GM10847 (cell line): ENCODE data around the gene GLI3.

ENCODE experiments used
- POLR2A ChIP-seq: IDR thresholded peaks from 2 replicates; pipeline ENCODE4 v1.6.1; 2011; ENCODE audit not compliant: insufficient read length; ENCODE audit errors: extremely low read depth

Gene GLI3

DNA sequence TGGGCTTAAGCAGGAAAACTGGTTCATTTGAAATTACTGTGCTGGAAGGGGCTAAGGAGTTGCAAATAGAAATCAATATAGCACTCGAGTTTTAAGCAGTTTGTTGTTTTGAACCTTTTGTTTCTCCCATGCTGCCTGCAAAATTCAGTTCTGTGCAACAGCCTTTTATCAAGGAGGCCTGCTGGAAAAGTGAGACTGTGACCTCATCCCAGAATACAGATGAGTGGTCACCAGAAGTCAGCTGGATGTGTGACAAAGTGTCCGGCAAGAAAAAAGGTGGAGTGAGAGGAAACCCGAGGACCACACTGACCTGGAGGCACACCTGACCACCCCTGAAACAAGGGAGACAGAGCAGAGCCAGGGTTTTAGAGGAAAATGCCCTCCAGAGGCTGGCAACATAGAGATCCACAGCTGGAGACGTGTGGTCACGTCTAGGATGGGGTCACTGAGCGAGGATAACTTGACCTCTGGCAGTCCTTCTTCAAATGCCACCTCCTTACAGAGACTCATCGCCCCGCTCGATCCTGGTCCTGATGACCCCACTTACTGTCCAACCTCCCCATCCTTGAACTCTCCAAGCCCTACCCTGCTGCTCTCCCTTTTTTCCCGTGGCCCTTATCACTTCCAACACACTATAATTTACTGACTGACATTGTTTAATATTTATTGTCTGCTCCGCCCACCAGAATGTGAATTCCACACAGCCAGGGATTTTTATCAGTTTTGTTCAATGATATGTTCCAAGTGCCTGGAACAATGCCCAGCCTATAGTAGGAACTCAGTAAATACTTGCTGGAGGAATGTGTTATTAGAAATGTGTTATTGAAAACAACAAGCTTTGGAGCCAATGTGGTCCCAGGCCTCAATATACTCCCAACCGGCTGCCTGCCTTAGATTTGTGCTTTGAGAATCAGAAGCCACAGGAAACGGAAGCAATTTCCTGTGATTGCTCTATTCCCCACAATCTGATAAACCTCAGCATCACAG, 243.8 kb downstream of the GLI3 start:
- no peak for TF ChIP-seq POLR2A

DNA sequence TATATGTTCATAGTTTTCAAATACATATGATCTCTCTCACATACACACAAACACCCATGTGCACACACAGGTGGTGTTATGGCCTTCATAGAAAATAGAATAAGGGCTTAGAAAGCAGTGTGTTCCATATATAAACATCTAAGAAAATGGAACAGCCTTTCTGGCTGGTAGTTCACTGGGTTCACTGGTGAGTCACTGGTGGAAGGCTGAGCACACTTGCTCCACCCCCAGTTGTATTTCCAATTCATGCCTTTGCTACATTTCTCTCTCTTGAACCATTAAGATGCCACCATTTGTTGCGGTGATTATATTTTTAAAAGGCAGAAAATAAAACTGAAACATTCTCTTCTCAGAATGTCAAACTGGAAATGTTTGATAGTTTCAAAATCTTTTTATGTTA, 252.1 kb downstream of the GLI3 start:
- TF ChIP-seq POLR2A, result no peak

DNA sequence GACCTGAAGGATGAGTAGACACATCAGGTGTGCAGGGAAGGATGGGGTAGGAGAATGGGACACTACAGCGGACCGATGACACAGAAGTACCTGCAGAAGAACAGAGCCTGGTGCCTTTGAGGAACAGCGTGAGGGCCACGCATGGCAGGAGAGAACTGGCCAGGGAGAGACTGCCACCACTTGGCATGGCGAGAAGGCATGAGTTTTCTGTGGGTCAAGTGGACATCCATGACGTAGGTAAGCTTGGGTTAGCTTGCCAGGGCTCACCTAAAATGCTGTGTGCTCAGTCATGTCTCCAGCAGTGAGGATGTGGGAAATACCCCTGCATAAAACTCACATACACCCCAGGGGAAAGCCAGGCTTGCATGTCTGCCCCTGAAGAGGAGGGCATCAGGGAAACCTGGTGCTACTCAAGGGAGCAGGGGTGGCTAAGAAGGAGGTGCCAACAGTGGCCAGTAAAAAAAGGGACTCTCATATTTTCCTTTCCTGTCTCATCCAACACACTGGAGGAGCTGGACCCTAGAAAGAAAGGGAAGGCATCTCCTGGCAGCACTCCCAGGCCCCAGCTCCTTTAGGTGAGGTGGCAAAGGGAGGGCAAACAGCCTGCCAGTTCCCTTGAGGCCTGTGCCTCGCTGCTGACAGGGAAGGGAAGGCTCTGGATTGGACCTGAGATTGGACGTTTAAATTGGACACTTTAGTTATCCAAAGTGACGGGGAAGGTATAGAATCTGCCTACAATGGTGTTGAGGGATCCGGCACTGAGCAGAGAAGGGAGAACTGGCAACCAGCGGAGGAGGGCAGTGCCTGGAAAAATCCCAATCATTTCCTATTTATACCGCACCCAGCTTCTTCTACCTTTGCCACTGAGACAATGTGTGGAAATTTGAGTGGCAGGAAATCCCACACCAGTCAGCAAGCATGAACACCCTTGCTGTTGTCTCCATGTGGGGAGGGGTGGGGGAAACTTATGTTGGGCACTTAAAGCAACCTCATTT, 255.7 kb downstream of the GLI3 start:
- no peak for TF ChIP-seq POLR2A

DNA sequence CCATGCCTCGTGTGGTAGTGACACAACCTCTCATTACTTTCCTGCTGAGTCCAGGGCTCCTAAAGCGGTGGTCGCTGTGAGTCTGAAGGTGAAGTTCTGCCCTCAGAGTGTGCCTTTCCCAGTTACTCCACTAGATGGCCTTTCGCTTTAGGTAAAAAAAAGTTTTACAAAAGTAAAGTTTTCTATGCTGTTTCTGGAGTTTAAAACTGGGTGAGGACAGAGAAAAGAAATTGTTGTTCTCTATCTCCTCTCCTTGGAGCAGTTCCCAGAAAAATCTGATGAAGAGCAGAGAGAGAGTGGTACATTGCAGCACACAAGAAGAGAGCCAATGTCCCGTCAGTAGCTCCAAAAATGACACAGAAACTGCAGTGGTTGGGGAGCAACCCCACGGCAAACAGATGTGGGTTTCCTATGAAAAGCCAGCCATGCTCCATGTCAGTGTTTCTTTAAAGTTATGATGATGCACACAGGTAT, 257.1 kb downstream of the GLI3 start:
- no peak for TF ChIP-seq POLR2A

DNA sequence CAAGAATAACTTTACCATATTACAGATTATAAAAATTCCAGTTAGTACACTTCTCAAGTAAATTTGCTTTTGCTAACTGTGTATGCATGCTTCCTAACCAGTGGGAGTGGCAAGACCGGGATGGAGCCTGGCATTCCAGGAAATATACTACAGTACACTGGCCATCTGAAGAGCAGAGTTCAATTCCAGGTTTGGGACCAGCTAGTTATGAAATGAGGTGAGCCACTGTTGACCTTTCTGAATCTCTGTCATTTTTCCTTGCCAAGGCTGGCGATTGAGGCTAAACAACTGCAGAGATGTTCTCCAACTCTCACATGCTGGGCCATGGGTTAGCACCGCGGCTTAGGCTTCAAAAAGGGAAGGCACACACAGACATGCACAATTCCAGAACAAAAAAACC, 258.2 kb downstream of the GLI3 start:
- TF ChIP-seq POLR2A, result no peak

DNA sequence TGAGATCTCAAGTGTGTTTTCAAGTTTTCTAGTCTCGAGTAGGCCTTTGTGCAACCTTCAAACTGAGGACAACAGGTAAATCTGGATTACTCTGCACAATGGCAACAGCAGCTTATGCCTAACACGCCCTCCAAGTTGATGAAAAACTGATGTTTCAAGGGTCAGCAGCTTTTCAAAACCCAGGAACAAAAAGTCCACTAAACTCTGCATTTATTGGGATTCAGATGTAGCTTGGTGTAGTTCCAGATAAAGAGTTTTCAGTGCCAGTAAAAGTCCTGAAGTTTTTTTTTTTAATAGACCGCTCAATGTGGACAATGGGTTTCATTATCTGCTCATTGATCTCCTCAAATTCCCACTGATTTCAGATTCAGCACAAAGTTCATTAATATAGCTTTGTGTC, 259.3 kb downstream of the GLI3 start:
- no peak for TF ChIP-seq POLR2A

DNA sequence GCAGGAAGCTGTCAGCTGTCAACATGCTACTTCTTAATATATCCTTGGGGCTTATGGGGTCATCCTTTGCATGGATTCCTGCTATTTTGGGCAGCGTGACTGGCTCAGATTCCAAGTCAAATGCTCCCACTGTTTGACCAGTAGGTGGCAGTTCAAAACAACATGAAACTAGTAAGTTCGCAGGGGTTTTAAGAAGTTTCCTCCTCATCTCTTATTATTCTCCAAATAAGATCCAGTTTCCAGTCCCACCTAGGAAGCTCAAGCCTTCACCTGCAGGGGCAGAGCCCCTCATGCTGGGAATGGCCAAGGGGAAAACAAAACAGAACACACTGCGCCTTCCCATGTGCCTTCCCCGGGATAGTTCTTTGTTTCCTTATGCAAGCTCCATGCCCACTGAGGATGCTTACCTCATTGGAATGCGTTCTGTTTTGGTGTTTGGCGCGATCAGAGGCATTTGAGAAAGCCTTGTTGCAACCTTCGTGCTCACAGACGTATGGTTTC, 259.8 kb downstream of the GLI3 start:
- TF ChIP-seq POLR2A, result no peak

DNA sequence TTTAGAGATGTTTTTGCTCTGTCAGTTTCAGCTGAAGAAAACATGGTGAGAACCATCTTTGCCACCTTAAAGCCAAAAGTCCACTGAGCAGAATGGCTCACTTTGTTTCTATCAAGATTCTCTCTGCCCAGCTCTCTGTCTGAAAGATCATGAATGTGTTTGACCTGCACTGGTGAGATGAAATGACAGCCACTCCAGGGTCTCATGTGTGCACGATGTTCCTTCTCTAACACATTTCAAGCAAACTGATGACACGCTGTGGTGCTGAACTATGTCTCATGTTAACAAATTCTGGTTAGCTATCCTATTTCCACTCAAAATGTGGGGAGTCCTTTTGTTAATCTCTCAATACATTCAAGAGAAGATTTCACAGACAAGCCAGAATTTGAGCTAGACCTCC, 260.6 kb downstream of the GLI3 start:
- TF ChIP-seq POLR2A, result no peak

DNA sequence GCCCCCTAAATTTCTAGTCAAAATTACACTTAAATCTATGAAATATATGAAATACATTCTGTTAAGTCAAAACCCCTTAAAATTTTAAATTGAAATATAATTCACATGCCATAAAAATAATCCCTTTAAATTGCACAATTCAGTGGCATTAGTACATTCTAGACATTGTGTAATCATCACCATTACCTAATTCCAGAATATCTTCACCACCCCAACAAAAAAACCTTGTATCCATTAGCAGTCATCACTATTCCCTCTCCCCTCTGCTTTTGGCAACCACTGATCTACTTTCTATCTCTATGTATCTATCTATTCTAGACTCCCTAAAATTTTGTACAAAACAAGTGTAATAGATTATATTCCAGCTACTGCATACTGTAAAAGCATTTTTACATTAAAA, 261.2 kb downstream of the GLI3 start:
- no peak for TF ChIP-seq POLR2A

DNA sequence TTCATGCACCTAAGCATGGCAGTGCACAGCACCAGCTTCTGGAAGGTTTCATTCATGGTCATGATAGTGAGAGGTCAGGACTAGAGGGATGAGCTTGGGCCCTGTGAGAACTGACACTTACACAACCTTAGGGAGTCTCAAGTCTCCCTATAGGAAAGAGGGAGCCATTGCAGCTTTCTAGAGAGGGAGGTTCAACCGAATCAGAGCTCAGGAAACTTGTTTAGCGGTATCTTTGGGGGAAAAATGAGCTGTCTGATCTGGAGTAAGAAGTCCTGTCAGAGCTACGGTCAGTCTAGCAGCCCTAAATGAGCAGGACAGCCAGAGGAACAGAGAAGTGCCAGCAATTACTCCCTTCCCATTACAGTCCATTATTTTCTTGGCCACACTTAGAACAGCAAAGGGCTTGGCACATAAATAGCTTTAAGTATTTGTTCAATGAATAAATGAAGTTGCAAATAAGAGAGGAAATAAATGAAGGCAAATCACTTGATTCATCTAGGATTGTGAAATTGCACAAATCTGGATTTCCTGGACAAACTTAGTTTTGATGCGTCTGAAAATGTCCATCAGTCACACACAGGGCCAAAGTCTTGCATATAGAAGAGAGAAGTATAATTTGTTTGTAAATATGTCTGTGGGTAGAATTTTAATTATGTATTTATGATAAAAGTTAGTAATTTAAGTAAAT, 262.0 kb downstream of the GLI3 start:
- TF ChIP-seq POLR2A, result no peak

DNA sequence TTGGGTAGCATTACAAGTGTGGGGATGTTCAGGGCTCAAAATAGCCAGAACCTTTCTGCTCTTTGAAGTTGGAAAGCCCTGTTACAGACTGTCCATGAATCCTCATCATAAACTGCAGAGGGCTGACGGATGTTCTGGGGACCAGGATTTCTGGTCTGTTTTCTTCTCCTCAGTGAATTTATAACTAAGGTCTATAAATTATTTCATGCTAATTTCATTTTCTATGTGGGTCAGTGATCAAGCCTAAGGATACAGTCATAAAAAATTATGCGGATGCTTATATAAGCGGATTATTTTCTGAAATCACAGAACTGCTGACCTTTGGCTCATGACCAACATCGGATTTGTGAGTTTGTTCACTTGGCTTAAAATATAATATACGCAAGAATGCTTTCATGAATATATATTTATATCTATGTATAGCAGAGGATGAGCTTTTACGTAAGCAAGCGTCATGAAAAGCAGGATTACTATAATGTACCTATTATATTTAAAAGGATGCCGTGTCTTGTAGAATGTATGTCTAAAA, 263.7 kb downstream of the GLI3 start:
- no peak for TF ChIP-seq POLR2A

DNA sequence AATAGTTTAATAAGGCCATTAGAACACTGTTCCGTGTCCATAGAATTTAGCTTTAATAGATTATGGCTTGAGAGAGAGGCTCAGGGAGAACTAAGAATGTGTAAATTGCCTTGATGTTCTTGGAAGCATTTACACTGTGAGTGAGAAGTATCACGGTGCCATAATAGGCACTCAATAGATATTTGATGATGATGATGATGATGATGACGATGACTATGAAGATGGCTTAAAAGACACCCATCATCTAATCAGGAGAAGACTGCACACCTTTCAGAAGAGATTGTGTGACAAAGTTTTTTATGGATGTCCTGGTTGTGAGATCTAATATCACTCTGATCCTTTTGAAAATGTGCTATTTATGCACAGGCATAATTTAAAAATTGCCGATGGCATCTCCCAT, 264.2 kb downstream of the GLI3 start:
- TF ChIP-seq POLR2A, result no peak

DNA sequence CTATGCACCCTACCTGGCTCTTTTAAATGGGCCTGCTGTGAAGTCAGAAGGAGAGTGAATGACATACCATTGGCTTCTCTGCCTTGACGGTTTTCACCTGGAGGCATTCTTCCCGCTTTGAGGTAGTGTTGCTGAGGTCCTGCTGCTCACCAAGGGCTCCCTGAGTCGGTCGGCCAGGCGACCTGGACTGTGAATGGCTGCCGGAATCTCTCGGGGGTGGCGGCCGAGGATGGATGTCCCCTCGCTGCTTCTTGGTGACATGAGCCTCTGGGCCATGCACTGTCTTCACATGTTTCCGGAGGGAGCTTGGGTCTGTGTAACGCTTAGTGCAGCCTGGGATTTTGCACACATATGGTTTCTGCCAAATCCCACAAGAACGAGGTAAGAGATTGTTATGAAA, 264.7 kb downstream of the GLI3 start:
- TF ChIP-seq POLR2A, result no peak

DNA sequence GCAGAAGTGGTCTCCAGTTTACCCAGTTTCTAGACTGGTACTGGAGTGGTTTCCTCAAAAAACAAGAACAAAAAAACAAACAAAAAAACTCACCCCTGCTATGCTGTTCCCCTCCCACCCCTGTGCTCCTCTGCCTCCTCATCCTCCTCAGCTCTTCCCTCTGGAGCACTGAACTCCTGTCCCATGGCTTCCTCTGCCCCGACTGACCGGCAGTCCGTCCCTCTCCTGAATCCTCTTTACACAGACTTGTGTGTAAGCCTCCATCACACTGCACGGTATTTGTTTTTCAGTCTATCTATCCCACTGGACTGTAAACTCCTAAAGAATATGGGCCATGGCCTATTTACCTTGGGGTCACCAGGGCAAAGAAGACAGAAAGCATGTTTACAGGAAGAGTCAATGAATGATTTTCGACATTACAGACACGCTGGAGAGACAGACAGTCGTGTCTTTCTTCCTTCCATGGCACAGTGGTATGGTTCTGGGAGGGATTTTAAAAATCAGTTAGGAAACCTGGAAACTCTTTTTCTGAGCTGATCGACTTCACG, 265.3 kb downstream of the GLI3 start:
- TF ChIP-seq POLR2A, result no peak

DNA sequence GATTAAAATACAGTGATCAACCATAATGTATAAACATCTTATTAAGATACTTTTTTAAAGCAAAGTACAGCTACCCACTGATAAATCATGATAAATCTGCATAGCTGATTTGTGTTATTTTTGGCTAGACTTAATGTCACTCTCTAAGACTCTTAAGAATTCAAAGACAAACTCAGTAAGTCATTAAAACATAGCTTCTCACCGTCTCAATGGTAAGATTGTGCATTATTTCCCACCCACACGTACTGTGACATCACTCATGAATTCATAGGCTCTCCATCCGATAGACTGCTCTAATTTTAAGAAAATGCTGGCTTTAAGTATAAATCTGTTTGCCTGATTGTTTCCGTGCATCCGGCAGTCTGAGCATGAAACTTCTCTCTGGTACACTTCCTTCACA, 266.1 kb downstream of the GLI3 start:
- no peak for TF ChIP-seq POLR2A

DNA sequence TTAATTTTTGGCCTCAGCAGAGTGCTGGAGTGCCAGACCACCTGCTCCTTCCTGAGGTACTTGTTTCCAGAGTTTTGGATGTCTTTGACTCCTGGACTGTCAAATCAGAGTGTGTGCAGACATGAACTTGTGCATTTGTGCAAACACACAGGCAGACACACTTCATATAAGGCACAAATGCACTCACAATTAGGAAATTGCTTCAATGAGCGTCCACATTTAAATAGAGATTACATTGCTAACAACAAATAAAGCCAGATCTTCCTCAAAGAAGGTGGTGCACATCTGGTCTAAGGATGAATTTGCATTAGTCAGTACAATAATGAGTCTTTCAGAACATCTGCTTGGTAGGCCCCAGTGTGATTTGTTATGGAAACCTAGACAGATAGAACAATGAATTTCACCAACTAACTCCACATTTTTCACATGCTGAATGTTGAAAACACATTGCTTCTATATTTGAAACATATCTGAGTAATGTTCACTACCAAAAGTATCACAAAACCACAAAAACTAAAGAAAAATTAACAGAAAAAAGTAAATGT, 267.4 kb downstream of the GLI3 start:
- TF ChIP-seq POLR2A, result no peak
